HEK293 (cell line): Measurements from ENCODE around the gene DEPDC5.

Experiments used
- GLIS1 ChIP-seq: fragments of 450-650 bp; formaldehyde crosslinking; IDR thresholded peaks from 2 replicates; pipeline ENCODE4 v1.5.1; 2016; ENCODE audit warnings: missing biosample characterization, missing genetic modification characterization
- KLF1 ChIP-seq: fragments of 450-650 bp; formaldehyde crosslinking; IDR thresholded peaks from 2 replicates; pipeline ENCODE4 v1.5.1; 2016; ENCODE audit warnings: missing biosample characterization, missing genetic modification characterization
- KLF10 ChIP-seq: fragments of 450-650 bp; IDR thresholded peaks from 2 replicates; pipeline ENCODE4 v1.5.1; 2018; ENCODE audit warnings: missing biosample characterization, mild to moderate bottlenecking, missing genetic modification characterization
- KLF7 ChIP-seq: fragments of 450-650 bp; formaldehyde crosslinking; IDR thresholded peaks from 2 replicates; pipeline ENCODE4 v1.5.1; 2016; ENCODE audit warnings: missing biosample characterization, missing genetic modification characterization, borderline replicate concordance
- PRDM6 ChIP-seq: fragments of 450-650 bp; formaldehyde crosslinking; IDR thresholded peaks from 2 replicates; pipeline ENCODE4 v1.5.1; 2017; ENCODE audit warnings: missing biosample characterization, missing genetic modification characterization
- SALL2 ChIP-seq: fragments of 450-650 bp; formaldehyde crosslinking; IDR thresholded peaks from 2 replicates; pipeline ENCODE4 v1.5.0; 2017; ENCODE audit warnings: missing biosample characterization, mild to moderate bottlenecking, missing genetic modification characterization, borderline replicate concordance
- SCRT2 ChIP-seq: fragments of 450-650 bp; formaldehyde crosslinking; IDR thresholded peaks from 2 replicates; pipeline ENCODE4 v1.5.1; 2016; ENCODE audit warnings: missing biosample characterization, missing genetic modification characterization
- WT1 ChIP-seq: fragments of 450-650 bp; formaldehyde crosslinking; IDR thresholded peaks from 2 replicates; pipeline ENCODE4 v1.5.1; 2016; ENCODE audit warnings: missing biosample characterization, missing genetic modification characterization
- ZBTB20 ChIP-seq: fragments of 450-650 bp; formaldehyde crosslinking; IDR thresholded peaks from 2 replicates; pipeline ENCODE4 v1.5.1; 2016; ENCODE audit warnings: missing biosample characterization, missing genetic modification characterization
- ZBTB48 ChIP-seq: fragments of 450-650 bp; formaldehyde crosslinking; IDR thresholded peaks from 2 replicates; pipeline ENCODE4 v1.5.1; 2016; ENCODE audit warnings: missing biosample characterization, missing genetic modification characterization
- ZBTB49 ChIP-seq: fragments of 450-650 bp; formaldehyde crosslinking; IDR thresholded peaks from 2 replicates; pipeline ENCODE4 v1.5.1; 2016; ENCODE audit warnings: missing biosample characterization, missing genetic modification characterization, low read depth
- ZFP69B ChIP-seq: fragments of 450-650 bp; formaldehyde crosslinking; IDR thresholded peaks from 2 replicates; pipeline ENCODE4 v1.5.1; 2016; ENCODE audit warnings: missing biosample characterization, missing genetic modification characterization
- ZNF184 ChIP-seq: fragments of 450-650 bp; IDR thresholded peaks from 2 replicates; pipeline ENCODE4 v1.5.1; 2018; ENCODE audit warnings: missing biosample characterization, mild to moderate bottlenecking, missing genetic modification characterization
- ZNF211 ChIP-seq: fragments of 450-650 bp; formaldehyde crosslinking; IDR thresholded peaks from 2 replicates; pipeline ENCODE4 v1.5.1; 2016; ENCODE audit warnings: low read depth, missing biosample characterization, missing genetic modification characterization
- ZNF391 ChIP-seq: fragments of 450-650 bp; formaldehyde crosslinking; IDR thresholded peaks from 2 replicates; pipeline ENCODE4 v1.5.1; 2016; ENCODE audit warnings: low read depth, missing biosample characterization, missing genetic modification characterization, borderline replicate concordance
- ZNF560 ChIP-seq: fragments of 450-650 bp; formaldehyde crosslinking; IDR thresholded peaks from 2 replicates; pipeline ENCODE4 v1.5.1; 2017; ENCODE audit warnings: missing biosample characterization, missing genetic modification characterization, borderline replicate concordance
- ZNF571 ChIP-seq: fragments of 450-650 bp; formaldehyde crosslinking; IDR thresholded peaks from 2 replicates; pipeline ENCODE4 v1.5.0; 2017; ENCODE audit warnings: missing biosample characterization, missing genetic modification characterization
- ZNF600 ChIP-seq: fragments of 450-650 bp; formaldehyde crosslinking; IDR thresholded peaks from 2 replicates; pipeline ENCODE4 v1.5.1; 2016; ENCODE audit warnings: missing biosample characterization, missing genetic modification characterization
- ZNF610 ChIP-seq: fragments of 450-650 bp; formaldehyde crosslinking; IDR thresholded peaks from 2 replicates; pipeline ENCODE4 v1.5.1; 2016; ENCODE audit warnings: missing biosample characterization, missing genetic modification characterization, borderline replicate concordance
- ZNF629 ChIP-seq: fragments of 450-650 bp; formaldehyde crosslinking; IDR thresholded peaks from 2 replicates; pipeline ENCODE4 v1.5.1; 2017; ENCODE audit warnings: missing biosample characterization, missing genetic modification characterization
- ZNF654 ChIP-seq: fragments of 450-650 bp; formaldehyde crosslinking; IDR thresholded peaks from 2 replicates; pipeline ENCODE4 v1.5.1; 2016; ENCODE audit warnings: low read depth, missing biosample characterization, missing genetic modification characterization
- ZNF660 ChIP-seq: fragments of 450-650 bp; IDR thresholded peaks from 2 replicates; pipeline ENCODE4 v1.5.1; 2018; ENCODE audit warnings: missing biosample characterization, mild to moderate bottlenecking, missing genetic modification characterization
- ZNF670 ChIP-seq: fragments of 450-650 bp; formaldehyde crosslinking; IDR thresholded peaks from 2 replicates; pipeline ENCODE4 v1.5.1; 2016; ENCODE audit warnings: missing biosample characterization, missing genetic modification characterization, low read depth
- ZNF692 ChIP-seq: fragments of 450-650 bp; formaldehyde crosslinking; IDR thresholded peaks from 2 replicates; pipeline ENCODE4 v1.5.1; 2016; ENCODE audit warnings: missing biosample characterization, missing genetic modification characterization
- ZNF776 ChIP-seq: fragments of 450-650 bp; formaldehyde crosslinking; IDR thresholded peaks from 2 replicates; pipeline ENCODE4 v1.5.0; 2017; ENCODE audit warnings: missing biosample characterization, missing genetic modification characterization, borderline replicate concordance
- ZNF785 ChIP-seq: fragments of 450-650 bp; formaldehyde crosslinking; IDR thresholded peaks from 2 replicates; pipeline ENCODE4 v1.5.1; 2016; ENCODE audit warnings: missing biosample characterization, missing genetic modification characterization
- ZNF837 ChIP-seq: fragments of 450-650 bp; formaldehyde crosslinking; IDR thresholded peaks from 2 replicates; pipeline ENCODE4 v1.5.1; 2016; ENCODE audit warnings: missing biosample characterization, missing genetic modification characterization
- TF ChIP-seq, protein P1 (sequence below): fragments of 450-650 bp; formaldehyde crosslinking; IDR thresholded peaks from 2 replicates; pipeline ENCODE4 v1.5.1; 2016; ENCODE audit warnings: missing biosample characterization, missing genetic modification characterization
- TF ChIP-seq, protein P2 (sequence below): fragments of 450-650 bp; formaldehyde crosslinking; IDR thresholded peaks from 2 replicates; pipeline ENCODE4 v1.5.1; 2016; ENCODE audit warnings: missing biosample characterization, missing genetic modification characterization
- TF ChIP-seq, protein P3 (sequence below): fragments of 450-650 bp; formaldehyde crosslinking; IDR thresholded peaks from 2 replicates; pipeline ENCODE4 v1.5.1; 2016; ENCODE audit warnings: missing biosample characterization, missing genetic modification characterization

DEPDC5 gene

DNA sequence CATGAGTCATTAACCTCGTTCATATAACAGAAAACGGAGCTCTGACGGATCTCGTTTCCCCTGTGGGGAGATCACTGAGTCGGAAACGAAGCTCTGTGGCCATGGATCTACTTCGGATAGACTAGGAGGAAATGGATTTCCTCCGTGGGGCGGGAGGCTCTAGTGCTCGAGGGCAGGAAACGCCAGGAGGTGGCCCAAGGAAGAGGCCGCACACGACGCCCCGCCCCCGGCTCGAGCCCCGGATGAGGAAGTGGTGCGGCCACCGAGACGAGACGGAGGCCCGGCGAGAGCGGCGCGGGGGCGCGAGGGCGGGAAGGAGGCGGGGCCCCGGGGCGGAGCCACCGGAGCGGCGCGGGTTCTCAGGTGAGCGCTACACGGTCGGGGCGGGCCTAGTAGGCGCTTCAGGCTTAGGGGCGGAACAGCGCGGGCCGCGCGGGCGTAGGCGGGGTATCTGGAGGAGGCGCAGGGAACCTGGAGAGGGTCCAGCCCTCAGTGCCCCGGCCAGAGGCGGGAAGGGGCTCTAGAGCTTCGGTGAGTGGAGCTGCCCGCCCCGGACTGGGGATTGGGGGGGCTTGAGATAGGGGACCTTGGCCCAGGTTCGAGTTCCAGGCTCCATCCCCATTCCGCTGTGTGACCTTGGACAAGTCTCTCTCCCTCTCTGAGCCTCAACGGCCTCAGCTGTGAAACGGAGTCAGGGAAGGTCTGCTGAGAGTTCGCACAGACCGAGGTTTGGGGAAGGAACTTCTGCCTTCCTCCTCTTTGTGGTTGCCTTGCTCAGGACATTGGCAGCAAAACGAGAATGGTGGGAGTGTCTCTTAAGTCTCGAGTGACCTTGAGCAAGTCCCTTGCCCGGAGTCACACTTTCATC, at the start of gene DEPDC5 (continued):
- TF ChIP-seq KLF7 (tag by site-specific recombination) = no peak; the same call in 1 of the 2 replicates
- no peak for TF ChIP-seq ZNF776
- TF ChIP-seq, protein P1, sequence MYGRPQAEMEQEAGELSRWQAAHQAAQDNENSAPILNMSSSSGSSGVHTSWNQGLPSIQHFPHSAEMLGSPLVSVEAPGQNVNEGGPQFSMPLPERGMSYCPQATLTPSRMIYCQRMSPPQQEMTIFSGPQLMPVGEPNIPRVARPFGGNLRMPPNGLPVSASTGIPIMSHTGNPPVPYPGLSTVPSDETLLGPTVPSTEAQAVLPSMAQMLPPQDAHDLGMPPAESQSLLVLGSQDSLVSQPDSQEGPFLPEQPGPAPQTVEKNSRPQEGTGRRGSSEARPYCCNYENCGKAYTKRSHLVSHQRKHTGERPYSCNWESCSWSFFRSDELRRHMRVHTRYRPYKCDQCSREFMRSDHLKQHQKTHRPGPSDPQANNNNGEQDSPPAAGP (tag by site-specific recombination) = peak; percentile 80
- no peak for TF ChIP-seq ZNF211 (tag by site-specific recombination)
- peak; percentile 51; the same call in 1 of the 2 replicates for TF ChIP-seq ZBTB48 (tag by site-specific recombination)
- no peak for TF ChIP-seq ZNF571 (tag by site-specific recombination)
- TF ChIP-seq ZNF610 = no peak
- no peak for TF ChIP-seq ZNF837 (tag by site-specific recombination)
- TF ChIP-seq, protein P2, sequence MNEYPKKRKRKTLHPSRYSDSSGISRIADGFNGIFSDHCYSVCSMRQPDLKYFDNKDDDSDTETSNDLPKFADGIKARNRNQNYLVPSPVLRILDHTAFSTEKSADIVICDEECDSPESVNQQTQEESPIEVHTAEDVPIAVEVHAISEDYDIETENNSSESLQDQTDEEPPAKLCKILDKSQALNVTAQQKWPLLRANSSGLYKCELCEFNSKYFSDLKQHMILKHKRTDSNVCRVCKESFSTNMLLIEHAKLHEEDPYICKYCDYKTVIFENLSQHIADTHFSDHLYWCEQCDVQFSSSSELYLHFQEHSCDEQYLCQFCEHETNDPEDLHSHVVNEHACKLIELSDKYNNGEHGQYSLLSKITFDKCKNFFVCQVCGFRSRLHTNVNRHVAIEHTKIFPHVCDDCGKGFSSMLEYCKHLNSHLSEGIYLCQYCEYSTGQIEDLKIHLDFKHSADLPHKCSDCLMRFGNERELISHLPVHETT = no peak
- TF ChIP-seq ZNF660 (tag by site-specific recombination) = peak; percentile 79; the same call in 1 of the 2 replicates
- peak; percentile 14; the same call in 1 of the 2 replicates for TF ChIP-seq ZNF692 (tag by site-specific recombination)
- no peak for TF ChIP-seq ZNF600
- peak; percentile 85 for TF ChIP-seq GLIS1 (tag by site-specific recombination)
- TF ChIP-seq ZNF560 = no peak
- peak; percentile 42 for TF ChIP-seq KLF1
- TF ChIP-seq SCRT2 (tag by site-specific recombination) = no peak
- TF ChIP-seq SALL2 (tag by site-specific recombination) = no peak
- no peak for TF ChIP-seq ZNF670 (tag by site-specific recombination)
- no peak; the same call in 1 of the 2 replicates for TF ChIP-seq ZNF654 (tag by site-specific recombination)
- peak; percentile 41; the same call in 1 of the 2 replicates for TF ChIP-seq ZFP69B (tag by site-specific recombination)
- TF ChIP-seq KLF10 (tag by site-specific recombination) = peak; percentile 97
- TF ChIP-seq, protein P3, sequence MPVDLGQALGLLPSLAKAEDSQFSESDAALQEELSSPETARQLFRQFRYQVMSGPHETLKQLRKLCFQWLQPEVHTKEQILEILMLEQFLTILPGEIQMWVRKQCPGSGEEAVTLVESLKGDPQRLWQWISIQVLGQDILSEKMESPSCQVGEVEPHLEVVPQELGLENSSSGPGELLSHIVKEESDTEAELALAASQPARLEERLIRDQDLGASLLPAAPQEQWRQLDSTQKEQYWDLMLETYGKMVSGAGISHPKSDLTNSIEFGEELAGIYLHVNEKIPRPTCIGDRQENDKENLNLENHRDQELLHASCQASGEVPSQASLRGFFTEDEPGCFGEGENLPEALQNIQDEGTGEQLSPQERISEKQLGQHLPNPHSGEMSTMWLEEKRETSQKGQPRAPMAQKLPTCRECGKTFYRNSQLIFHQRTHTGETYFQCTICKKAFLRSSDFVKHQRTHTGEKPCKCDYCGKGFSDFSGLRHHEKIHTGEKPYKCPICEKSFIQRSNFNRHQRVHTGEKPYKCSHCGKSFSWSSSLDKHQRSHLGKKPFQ (tag by site-specific recombination) = no peak
- no peak for TF ChIP-seq PRDM6
- TF ChIP-seq ZNF391 (tag by site-specific recombination) = peak; percentile 53; the same call in 1 of the 2 replicates
- TF ChIP-seq ZNF629 (tag by site-specific recombination) = no peak; the same call in 1 of the 2 replicates
- peak; percentile 54; the same call in 1 of the 2 replicates for TF ChIP-seq ZNF785 (tag by site-specific recombination)
- no peak for TF ChIP-seq ZBTB49 (tag by site-specific recombination)
- TF ChIP-seq WT1 = 0 out of 2 replicates have a peak, but pooled peaks have one; percentile 13
- peak; percentile 35; the same call in 1 of the 2 replicates for TF ChIP-seq ZBTB20
- no peak for TF ChIP-seq ZNF184 (tag by site-specific recombination)
